ENCODE results near the gene FOXD2.

DNA sequence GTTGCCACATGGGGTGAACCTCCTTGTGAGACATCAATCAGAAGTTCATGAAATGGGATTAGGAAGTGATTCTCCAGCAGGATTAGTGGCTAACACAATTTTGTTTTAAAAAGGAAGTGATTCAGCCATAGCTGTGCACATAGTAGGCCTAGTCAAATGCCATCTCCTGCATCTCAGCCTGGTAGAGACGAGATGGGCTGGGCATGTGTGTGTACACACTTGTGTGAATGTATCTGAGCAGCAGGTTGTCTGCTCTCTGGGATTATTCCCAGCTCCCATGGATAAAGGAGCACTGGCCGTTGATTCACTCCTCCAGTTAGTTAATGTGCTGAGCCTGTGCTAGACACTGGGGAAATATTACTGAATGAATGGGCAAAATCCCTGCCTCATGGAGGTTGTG, 19.7 kb upstream of the FOXD2 start:
- no peak for TF ChIP-seq RFX5 (IDR thresholded peaks at IDR 0.05; ENCODE audit: low read depth, low read length)
- TF ChIP-seq RAD21 (IDR thresholded peaks at IDR 0.05; ENCODE audit: low read length) = no peak
- TF ChIP-seq RCOR1 (IDR thresholded peaks at IDR 0.05; ENCODE audit: insufficient replicate concordance, low read length) = no peak
- no peak for TF ChIP-seq MXI1 (IDR thresholded peaks at IDR 0.05; ENCODE audit: borderline replicate concordance, low read depth, low read length)
- no peak for TF ChIP-seq POLR2A (IDR thresholded peaks at IDR 0.05; ENCODE audit: low read depth, low read length)

Measured in IMR-90 (cell line).